K562 (cell line): ENCODE results near the gene MICAL2. TPM values are rescaled to one million over a fixed set of nuclear protein-coding genes. Genes with fewer than 3 reads are reported as not detected.

Source experiments
- BACH1 ChIP-seq: fragments of 200-800 bp; sonication (Bioruptor generic); IDR thresholded peaks from 2 replicates; pipeline ENCODE4 v1.6.1; 2016; ENCODE audit warnings: missing genetic modification characterization, missing compliant biosample characterization
- FOSL1 ChIP-seq: fragments of 200-800 bp; sonication (Bioruptor generic); conservative IDR thresholded peaks from 2 replicates; pipeline ENCODE4 v1.6.1; 2016; ENCODE audit warnings: missing genetic modification characterization, missing compliant biosample characterization
- MGA ChIP-seq: fragments of 450-650 bp; IDR thresholded peaks from 2 replicates; pipeline ENCODE4 v1.6.1; 2016; ENCODE audit warnings: mild to moderate bottlenecking, moderate library complexity
- MYC ChIP-seq, 2 experiments: fragments of 250-450 bp in 1 of 2; sonication (Bioruptor Pico) in 1 of 2; IDR thresholded peaks; 2 replicates each; pipeline versions ENCODE4 v1.5.1 to v1.6.1; 2012 to 2021; ENCODE audit warnings: low read depth in 2 of 2, borderline replicate concordance in 1 of 2, improper control_type of control experiment in 1 of 2, low read length in 1 of 2, mild to moderate bottlenecking in 1 of 2, moderate library complexity in 1 of 2
- NCOA1 ChIP-seq: fragments of 450-650 bp; IDR thresholded peaks from 2 replicates; pipeline ENCODE4 v1.6.1; 2016; ENCODE audit warnings: low read depth
- NUFIP1 ChIP-seq: fragments of 450-650 bp; IDR thresholded peaks from 2 replicates; pipeline ENCODE4 v1.6.1; 2018; ENCODE audit not compliant: partially characterized antibody
- TAF9B ChIP-seq: fragments of 450-650 bp; IDR thresholded peaks from 2 replicates; pipeline ENCODE4 v1.6.1; 2018; ENCODE audit warnings: mild to moderate bottlenecking; ENCODE audit not compliant: partially characterized antibody
- ZFPM2 ChIP-seq: fragments of 250-450 bp; sonication (Bioruptor Pico); IDR thresholded peaks from 2 replicates; pipeline ENCODE4 v1.5.1; 2022; ENCODE audit warnings: mild to moderate bottlenecking
- ZNF507 ChIP-seq: conservative IDR thresholded peaks from 2 replicates; pipeline ENCODE4 v1.6.1; 2017; ENCODE audit warnings: missing genetic modification characterization, missing compliant biosample characterization
- ZNF589 ChIP-seq: fragments of 200-800 bp; sonication (Bioruptor generic); IDR thresholded peaks from 2 replicates; pipeline ENCODE4 v1.6.1; 2016; ENCODE audit warnings: low read depth, missing genetic modification characterization, missing compliant biosample characterization
- polyA plus RNA-seq, 8 experiments: library from polyadenylated mRNA; depleted of rRNA in 4 of 8; stranded (reverse) in 5 of 8; unstranded in 3 of 8; fragments of >200 nt; fragmentation: Nextera tagmentation in 2 of 8; fragmentation: Illumina TruSeq in 1 of 8; extraction: Ambion mirVana in 2 of 8; extraction: Trizol in 1 of 8; gene quantifications; 2 replicates each; pipeline versions ENCODE4 v1.2.1 to v1.2.3, GENCODE V29; 2011 to 2014; ENCODE audit warnings: inconsistent platforms in 1 of 8, missing spikeins in 1 of 8
- total RNA-seq, 7 experiments: library from RNA; depleted of rRNA in 6 of 7; stranded (reverse); fragments of >200 nt in 6 of 7; fragmentation: Illumina TruSeq in 2 of 7; extraction: Trizol in 2 of 7; gene quantifications; 2 replicates each; pipeline versions ENCODE4 v1.2.1 to v1.2.3, GENCODE V29; 2011 to 2021; ENCODE audit warnings: low replicate concordance in 1 of 7
- TF ChIP-seq, protein P1 (sequence below): fragments of 250-450 bp; sonication (Bioruptor Pico); IDR thresholded peaks from 2 replicates; pipeline ENCODE4 v1.4.0; 2020
- TF ChIP-seq, protein P2 (sequence below): sonication (generic); formaldehyde crosslinking; IDR thresholded peaks from 2 replicates; pipeline ENCODE4 v1.4.0; 2020; ENCODE audit warnings: mild to moderate bottlenecking, missing genetic modification reagents

The MICAL2 gene
- total and polyA plus RNA-seq, 9 of the 15 experiments (the other 6 are each of a cell fraction or from before 2014, with no cell fraction given) = 4.7 to 64.2 (median 33.6) TPM

DNA sequence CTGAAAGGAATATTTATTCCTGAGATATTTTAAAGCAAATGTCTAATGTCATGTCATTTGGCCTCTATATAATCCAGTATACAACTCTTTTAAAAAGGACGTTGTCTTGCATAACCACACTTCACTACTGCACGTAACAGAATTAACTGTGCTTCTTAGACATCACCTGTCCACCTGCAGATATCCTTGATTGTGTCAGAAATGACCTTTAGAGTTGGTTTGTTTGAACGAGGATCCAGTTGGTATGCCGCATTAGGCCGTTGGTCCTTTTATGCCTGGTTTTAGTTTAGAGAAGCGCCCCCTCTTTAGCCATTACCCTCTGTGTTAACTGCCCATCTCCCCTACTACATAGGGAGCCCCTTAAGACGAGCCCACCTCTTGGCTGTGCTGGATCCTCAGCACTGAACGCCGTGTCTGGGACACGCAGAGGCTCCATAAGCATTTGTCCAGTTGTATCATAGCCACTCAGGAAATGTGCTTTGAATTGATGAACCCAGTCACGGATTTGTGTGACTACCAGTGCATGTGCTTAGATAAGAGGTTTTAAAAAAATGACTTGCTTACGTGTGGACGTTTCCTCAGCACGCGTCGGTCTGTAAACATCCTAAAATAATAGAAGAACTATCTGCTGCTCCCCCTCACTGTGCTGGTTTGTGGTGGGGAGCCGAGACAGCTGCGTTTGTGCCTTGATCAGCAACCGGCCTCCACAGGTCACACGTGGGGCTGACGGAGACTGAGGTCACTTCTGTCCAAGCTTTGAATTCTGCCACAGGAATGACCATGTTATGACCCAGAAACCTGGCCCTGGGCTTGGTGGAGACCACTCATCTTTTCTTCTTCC lies 4.0 kb downstream of the MICAL2 start (continued):
- peak; percentile 67 for TF ChIP-seq FOSL1
- peak; percentile 76 for TF ChIP-seq MYC (IDR thresholded peaks at IDR 0.05; ENCODE audit: low read depth, low read length)
- no peak for TF ChIP-seq MYC (CRISPR knock-in tag; IDR thresholded peaks at IDR 0.05; ENCODE audit: borderline replicate concordance, low read depth)
- TF ChIP-seq ZNF507 (tag) = no peak
- TF ChIP-seq NUFIP1 = no peak
- TF ChIP-seq TAF9B = peak; percentile 57
- TF ChIP-seq NCOA1 = peak; percentile 46; the same call in 1 of the 2 replicates
- TF ChIP-seq MGA = peak; percentile 74
- TF ChIP-seq, protein P1, sequence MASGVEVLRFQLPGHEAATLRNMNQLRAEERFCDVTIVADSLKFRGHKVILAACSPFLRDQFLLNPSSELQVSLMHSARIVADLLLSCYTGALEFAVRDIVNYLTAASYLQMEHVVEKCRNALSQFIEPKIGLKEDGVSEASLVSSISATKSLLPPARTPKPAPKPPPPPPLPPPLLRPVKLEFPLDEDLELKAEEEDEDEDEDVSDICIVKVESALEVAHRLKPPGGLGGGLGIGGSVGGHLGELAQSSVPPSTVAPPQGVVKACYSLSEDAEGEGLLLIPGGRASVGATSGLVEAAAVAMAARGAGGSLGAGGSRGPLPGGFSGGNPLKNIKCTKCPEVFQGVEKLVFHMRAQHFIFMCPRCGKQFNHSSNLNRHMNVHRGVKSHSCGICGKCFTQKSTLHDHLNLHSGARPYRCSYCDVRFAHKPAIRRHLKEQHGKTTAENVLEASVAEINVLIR (CRISPR knock-in tag) = peak; percentile 72
- no peak for TF ChIP-seq BACH1
- TF ChIP-seq, protein P2, sequence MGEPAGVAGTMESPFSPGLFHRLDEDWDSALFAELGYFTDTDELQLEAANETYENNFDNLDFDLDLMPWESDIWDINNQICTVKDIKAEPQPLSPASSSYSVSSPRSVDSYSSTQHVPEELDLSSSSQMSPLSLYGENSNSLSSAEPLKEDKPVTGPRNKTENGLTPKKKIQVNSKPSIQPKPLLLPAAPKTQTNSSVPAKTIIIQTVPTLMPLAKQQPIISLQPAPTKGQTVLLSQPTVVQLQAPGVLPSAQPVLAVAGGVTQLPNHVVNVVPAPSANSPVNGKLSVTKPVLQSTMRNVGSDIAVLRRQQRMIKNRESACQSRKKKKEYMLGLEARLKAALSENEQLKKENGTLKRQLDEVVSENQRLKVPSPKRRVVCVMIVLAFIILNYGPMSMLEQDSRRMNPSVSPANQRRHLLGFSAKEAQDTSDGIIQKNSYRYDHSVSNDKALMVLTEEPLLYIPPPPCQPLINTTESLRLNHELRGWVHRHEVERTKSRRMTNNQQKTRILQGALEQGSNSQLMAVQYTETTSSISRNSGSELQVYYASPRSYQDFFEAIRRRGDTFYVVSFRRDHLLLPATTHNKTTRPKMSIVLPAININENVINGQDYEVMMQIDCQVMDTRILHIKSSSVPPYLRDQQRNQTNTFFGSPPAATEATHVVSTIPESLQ = no peak
- no peak for TF ChIP-seq ZFPM2 (CRISPR knock-in tag)
- no peak for TF ChIP-seq ZNF589 (CRISPR knock-in tag)
